Measurements from ENCODE around the gene AFP. TPM values are rescaled to one million over a fixed set of nuclear protein-coding genes. Genes with fewer than 3 reads are reported as not detected.

The AFP gene
- total and polyA plus RNA-seq, 2 of the 13 experiments (the other 11 are each of a cell fraction or from before 2014, with no cell fraction given): 9,434 to 13,105 TPM

DNA sequence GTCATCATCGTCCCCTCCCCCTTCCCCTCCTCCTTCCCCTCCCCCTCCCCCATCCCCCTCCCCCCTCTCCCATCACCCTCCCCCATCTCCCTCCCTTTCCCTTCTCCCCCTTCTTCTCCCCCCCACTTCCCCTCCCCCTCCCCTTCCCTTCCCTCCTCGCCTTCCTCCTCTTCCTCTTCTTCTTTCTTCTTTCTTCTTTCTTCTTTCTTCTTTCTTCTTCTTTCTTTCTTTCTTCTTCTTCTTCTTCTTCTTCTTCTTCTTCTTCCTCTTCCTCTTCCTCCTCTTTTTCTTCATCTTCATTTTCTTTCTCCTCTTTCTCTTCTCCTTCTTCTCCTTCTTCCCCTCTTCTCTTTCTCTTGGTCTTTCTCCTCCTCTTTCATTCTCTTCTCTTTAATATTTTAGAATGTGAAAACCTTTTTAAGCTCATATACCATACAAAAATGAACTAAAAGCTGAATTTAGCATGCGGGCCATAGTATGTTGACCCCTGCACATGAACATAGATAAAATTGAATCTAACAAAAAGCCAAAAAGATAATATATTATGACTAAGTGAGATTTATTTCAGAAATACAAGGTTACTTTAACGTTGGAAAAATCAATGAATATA is 25.0 kb downstream of the AFP start:
- Histone ChIP-seq H4K20me1 (ENCODE audit: insufficient read depth, low read length) (no peaks in the 10 kb centered on the region), H3K4me2 (ENCODE audit: low read depth, low read length) (no peak overlapping the region), H3K27me3 (ENCODE audit: control insufficient read depth in 1 of 2, insufficient read depth in 2 of 2, low read length in 2 of 2) (no peaks in the 10 kb centered on the region; a peak in 1 of 5 replicates), H3K36me3 (replicated peaks in 1 of 2; ENCODE audit: control insufficient read depth in 1 of 2, insufficient read depth in 2 of 2, low read length in 2 of 2) (no peaks in the 10 kb centered on the region), H3K9me3 (ENCODE audit: low read length) (no peaks in the 10 kb centered on the region), H3K9ac (ENCODE audit: insufficient read depth, low read depth, low read length) (no peak overlapping the region), H3K79me2 (ENCODE audit: insufficient read depth, low read length) (no peaks in the 10 kb centered on the region), H3K4me3 (replicated peaks in 1 of 3; ENCODE audit: insufficient read depth in 1 of 3, low read depth in 2 of 3, low read length in 3 of 3) (no peak overlapping the region), H3K27ac (ENCODE audit: extremely low read length, insufficient read depth, low read length) (no peak overlapping the region), H3K4me1 (ENCODE audit: insufficient read depth, low read length) (no peaks in the 10 kb centered on the region), H2AFZ (ENCODE audit: low read length) (no peak overlapping the region)
- no peak for FAIRE-seq
- intact Hi-C loops (cut with micrococcal nuclease; ENCODE audit: unreplicated experiment) (no loop called here), in situ Hi-C loops (cut with HindIII; ENCODE audit: extremely low pct_ligation_motif_present, low pct_unique_long_range_greater_than_20kb) (loop anchor here (25.0 kb wide), 1 partner anchor 101 kb away; no protein-coding TSS in a partner anchor)
- ChIA-PET POLR2A (no interaction called here), CTCF (ENCODE audit: low intra/inter-chr PET ratio, low total read pairs) (no interaction called here)
- WGBS (ENCODE audit: low lambda C conversion rate): 74% methylated on average over 4 of the region's 4 CpGs
- DNase-seq (ENCODE audit: low spot score): no peak
- TF ChIP-seq ZBTB42 (CRISPR knock-in tag; IDR thresholded peaks at IDR 0.05) (no peak), PCBP1 (IDR thresholded peaks at IDR 0.05; ENCODE audit: borderline replicate concordance, low read depth, low read length) (0 out of 2 replicates have a peak, but pooled peaks have one; percentile 73), HNRNPK (IDR thresholded peaks at IDR 0.05; ENCODE audit: low read depth, low read length, poor library complexity, severe bottlenecking) (peak; percentile 99)
- no TSS peak for BruUV-seq (replicated peaks)
- no peak for ATAC-seq

DNA sequence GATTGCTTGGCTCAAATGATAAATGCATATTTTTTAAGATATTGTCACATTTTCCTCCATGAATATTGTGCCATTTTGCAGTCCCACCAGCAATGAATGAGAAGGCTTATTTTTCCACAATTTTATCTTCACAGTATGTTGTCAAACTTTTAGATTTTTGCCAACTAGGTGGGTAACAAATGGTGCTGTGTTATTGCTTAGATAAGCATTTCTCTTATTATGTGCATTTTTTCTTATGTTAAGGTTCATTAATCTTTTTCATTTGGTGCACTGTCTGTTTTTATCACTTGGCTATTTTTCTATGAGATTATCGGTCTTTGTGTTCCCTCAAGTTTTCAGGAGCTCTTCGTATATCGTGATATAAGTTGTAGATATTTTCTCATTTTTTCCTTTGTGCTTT is 32.1 kb downstream of the AFP start:
- Histone ChIP-seq H3K27ac (ENCODE audit: extremely low read length, insufficient read depth, low read length) (no peak overlapping the region), H3K79me2 (ENCODE audit: insufficient read depth, low read length) (no peaks in the 10 kb centered on the region), H3K9me3 (ENCODE audit: low read length) (peaks cover 13% of the 10 kb centered on the region), H2AFZ (ENCODE audit: low read length) (no peak overlapping the region), H3K4me1 (ENCODE audit: insufficient read depth, low read length) (no peaks in the 10 kb centered on the region), H3K4me2 (ENCODE audit: low read depth, low read length) (no peak overlapping the region), H4K20me1 (ENCODE audit: insufficient read depth, low read length) (no peaks in the 10 kb centered on the region), H3K27me3 (ENCODE audit: control insufficient read depth in 1 of 2, insufficient read depth in 2 of 2, low read length in 2 of 2) (no peaks in the 10 kb centered on the region; a peak in 1 of 5 replicates), H3K9ac (ENCODE audit: insufficient read depth, low read depth, low read length) (no peak overlapping the region), H3K36me3 (replicated peaks in 1 of 2; ENCODE audit: control insufficient read depth in 1 of 2, insufficient read depth in 2 of 2, low read length in 2 of 2) (no peaks in the 10 kb centered on the region), H3K4me3 (replicated peaks in 1 of 3; ENCODE audit: insufficient read depth in 1 of 3, low read depth in 2 of 3, low read length in 3 of 3) (no peak overlapping the region)
- BruUV-seq (replicated peaks): no TSS peak
- 66% methylated on average over 3 of the region's 3 CpGs for WGBS (ENCODE audit: low lambda C conversion rate)
- no peak for DNase-seq (ENCODE audit: low spot score)
- no peak for ATAC-seq
- in situ Hi-C loops (cut with HindIII; ENCODE audit: extremely low pct_ligation_motif_present, low pct_unique_long_range_greater_than_20kb): loop anchor here (25.0 kb wide), 1 partner anchor 94 kb away; no protein-coding TSS in a partner anchor
- ChIA-PET CTCF (ENCODE audit: low intra/inter-chr PET ratio, low total read pairs) (no interaction called here), POLR2A (no interaction called here)
- FAIRE-seq: no peak
- intact Hi-C loops (cut with micrococcal nuclease; ENCODE audit: unreplicated experiment): no loop called here
- TF ChIP-seq MAFK (conservative IDR thresholded peaks at IDR 0.05 in 1 of 2, IDR thresholded peaks at IDR 0.05 in 1 of 2; ENCODE audit: low read length in 2 of 2): peak; percentile 73 to 90
- peak; percentile 81 for TF ChIP-seq MAFF (IDR thresholded peaks at IDR 0.05; ENCODE audit: low read depth, low read length)
- TF ChIP-seq, protein P1, sequence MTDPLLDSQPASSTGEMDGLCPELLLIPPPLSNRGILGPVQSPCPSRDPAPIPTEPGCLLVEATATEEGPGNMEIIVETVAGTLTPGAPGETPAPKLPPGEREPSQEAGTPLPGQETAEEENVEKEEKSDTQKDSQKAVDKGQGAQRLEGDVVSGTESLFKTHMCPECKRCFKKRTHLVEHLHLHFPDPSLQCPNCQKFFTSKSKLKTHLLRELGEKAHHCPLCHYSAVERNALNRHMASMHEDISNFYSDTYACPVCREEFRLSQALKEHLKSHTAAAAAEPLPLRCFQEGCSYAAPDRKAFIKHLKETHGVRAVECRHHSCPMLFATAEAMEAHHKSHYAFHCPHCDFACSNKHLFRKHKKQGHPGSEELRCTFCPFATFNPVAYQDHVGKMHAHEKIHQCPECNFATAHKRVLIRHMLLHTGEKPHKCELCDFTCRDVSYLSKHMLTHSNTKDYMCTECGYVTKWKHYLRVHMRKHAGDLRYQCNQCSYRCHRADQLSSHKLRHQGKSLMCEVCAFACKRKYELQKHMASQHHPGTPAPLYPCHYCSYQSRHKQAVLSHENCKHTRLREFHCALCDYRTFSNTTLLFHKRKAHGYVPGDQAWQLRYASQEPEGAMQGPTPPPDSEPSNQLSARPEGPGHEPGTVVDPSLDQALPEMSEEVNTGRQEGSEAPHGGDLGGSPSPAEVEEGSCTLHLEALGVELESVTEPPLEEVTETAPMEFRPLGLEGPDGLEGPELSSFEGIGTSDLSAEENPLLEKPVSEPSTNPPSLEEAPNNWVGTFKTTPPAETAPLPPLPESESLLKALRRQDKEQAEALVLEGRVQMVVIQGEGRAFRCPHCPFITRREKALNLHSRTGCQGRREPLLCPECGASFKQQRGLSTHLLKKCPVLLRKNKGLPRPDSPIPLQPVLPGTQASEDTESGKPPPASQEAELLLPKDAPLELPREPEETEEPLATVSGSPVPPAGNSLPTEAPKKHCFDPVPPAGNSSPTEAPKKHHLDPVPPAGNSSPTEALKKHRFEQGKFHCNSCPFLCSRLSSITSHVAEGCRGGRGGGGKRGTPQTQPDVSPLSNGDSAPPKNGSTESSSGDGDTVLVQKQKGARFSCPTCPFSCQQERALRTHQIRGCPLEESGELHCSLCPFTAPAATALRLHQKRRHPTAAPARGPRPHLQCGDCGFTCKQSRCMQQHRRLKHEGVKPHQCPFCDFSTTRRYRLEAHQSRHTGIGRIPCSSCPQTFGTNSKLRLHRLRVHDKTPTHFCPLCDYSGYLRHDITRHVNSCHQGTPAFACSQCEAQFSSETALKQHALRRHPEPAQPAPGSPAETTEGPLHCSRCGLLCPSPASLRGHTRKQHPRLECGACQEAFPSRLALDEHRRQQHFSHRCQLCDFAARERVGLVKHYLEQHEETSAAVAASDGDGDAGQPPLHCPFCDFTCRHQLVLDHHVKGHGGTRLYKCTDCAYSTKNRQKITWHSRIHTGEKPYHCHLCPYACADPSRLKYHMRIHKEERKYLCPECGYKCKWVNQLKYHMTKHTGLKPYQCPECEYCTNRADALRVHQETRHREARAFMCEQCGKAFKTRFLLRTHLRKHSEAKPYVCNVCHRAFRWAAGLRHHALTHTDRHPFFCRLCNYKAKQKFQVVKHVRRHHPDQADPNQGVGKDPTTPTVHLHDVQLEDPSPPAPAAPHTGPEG (CRISPR knock-in tag; IDR thresholded peaks at IDR 0.05): no peak
